Psoas muscle (tissue), 8 donors: ENCODE data around the gene GRIN2A. TPM values are rescaled to one million over a fixed set of nuclear protein-coding genes. Genes with fewer than 3 reads are reported as not detected.

Experiments
- ATAC-seq, 4 donors: fragments of 200-7000 bp; cut with Tn5 transposase; one replicate each; pipeline ENCODE4 v1.9.1; 2020; ENCODE audit warnings: moderate library complexity in 3 of 4, mild to moderate bottlenecking in 2 of 4
- DNase-seq, 2 donors: peaks; one replicate each; pipeline ENCODE4 v3.0.0-alpha.2; 2020
- H3K27ac ChIP-seq: fragments of 200-600 bp; one replicate; pipeline ENCODE4 v1.8.0; 2022
- H3K27me3 ChIP-seq, 3 donors: fragments of 200-600 bp in 1 of 3; one replicate each; pipeline versions ENCODE4 v1.6.1 to v1.8.0; 2013 to 2022; ENCODE audit warnings: low read length in 2 of 3, mild to moderate bottlenecking in 2 of 3, moderate library complexity in 1 of 3; ENCODE audit not compliant: insufficient read depth in 3 of 3
- H3K36me3 ChIP-seq, 2 donors: fragments of 200-600 bp in 1 of 2; one replicate each; pipeline versions ENCODE4 v1.6.1 to v1.8.0; 2013 to 2022; ENCODE audit warnings: low read depth in 1 of 2, mild to moderate bottlenecking in 1 of 2, moderate library complexity in 1 of 2; ENCODE audit not compliant: insufficient read depth in 1 of 2
- H3K4me1 ChIP-seq: fragments of 200-600 bp; one replicate; pipeline ENCODE4 v1.8.0; 2022
- H3K4me3 ChIP-seq: fragments of 200-600 bp; one replicate; pipeline ENCODE4 v1.8.0; 2022; ENCODE audit warnings: mild to moderate bottlenecking
- H3K9me3 ChIP-seq: fragments of 200-600 bp; one replicate; pipeline ENCODE4 v1.8.0; 2022
- WGBS, 3 donors: extraction: QIAGEN DNeasy Blood & Tissue Kit; methylation state at CpG; one replicate each; pipeline versions ENCODE4 v1.1.6 to v1.1.7; 2013; 5-methylcytosine and 5-hydroxymethylcytosine counted together
- intact Hi-C, 2 donors: fragments of 100-400 bp; cut with DNase I; formaldehyde crosslinking; loops; one replicate each; pipeline versions ENCODE4 v1.11.0 to v1.14.2; 2022
- polyA plus RNA-seq, 3 donors: library from polyadenylated mRNA; stranded (reverse); fragments of 200-250 nt; gene quantifications; one replicate each; pipeline ENCODE4 v1.2.3, GENCODE V29; 2013
- total RNA-seq, 4 donors: library from RNA; stranded (reverse); fragmentation: NEBNext Ultra II Directional in 2 of 4; extraction: Animal tissue kit (Norgen Biotek cat#: 25700) in 2 of 4; gene quantifications; one replicate each; pipeline versions ENCODE4 v1.2.1 to v1.2.4, GENCODE V29; 2021 to 2023
- TF ChIP-seq, protein P1 (sequence below): fragments of 200-600 bp; IDR thresholded peaks from one replicate; pipeline ENCODE4 v1.8.0; 2022; ENCODE audit warnings: antibody characterized with exemption
- donor health status: healthy with polysubstance abuse.
- donor health status: DM: no; HTN: no; CAD: no; lungs with moderate emphysema.
- donor health status: Bipolar disorder and iron deficiency.
- donor health status: healthy.
- donor health status: DM: yes; HTN: yes; CAD: no.
- donor health status: DM: no; HTN: no; CAD: no.
- donor health status: DM: no; HTN: no; CAD: no.
- donor health status: DM: yes; HTN: yes; CAD: no.

GRIN2A gene
- total and polyA plus RNA-seq, 7 donors, result 0.01 to 0.62 (median 0.17) TPM; not detected in 2

DNA sequence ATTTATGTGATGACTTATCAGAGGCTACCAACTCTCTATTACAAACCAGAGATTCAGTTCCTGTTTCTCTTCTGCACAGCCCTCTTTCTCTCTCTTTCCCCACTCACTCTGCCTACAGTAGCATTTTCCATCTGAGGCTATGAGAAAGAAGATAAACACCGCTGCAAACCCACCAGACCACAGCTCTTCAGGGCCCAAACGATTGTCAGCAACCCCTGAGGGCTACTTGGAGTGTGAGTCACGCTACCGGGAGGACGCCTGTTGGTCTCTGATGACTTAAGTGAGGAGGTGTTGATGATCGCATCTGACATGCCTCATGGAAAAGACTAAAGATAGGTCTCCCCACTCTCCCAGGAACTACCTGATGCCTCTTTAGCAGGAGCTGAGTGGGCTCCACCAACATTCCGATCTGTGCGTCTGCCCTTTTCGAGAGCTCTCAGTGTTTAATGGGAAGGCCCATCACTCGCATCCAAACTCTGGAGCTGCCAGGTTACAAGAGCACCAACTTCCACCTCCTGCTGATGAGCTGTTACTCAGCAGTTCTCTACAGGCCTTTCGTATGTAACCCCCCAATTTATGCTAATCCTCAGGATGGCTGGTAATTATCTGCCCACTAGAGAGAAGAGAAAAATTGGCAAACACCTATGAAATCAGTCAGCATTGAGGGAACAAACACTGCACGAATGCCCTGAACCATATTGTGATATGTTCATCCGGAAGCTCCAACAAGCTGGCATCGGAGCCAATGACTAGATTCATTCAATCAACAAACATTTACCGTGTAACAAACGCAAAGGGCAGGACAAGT lies 9.2 kb downstream of the GRIN2A start:
- intact Hi-C loops, result no loop called here
- peaks cover 0 to 4% (median 1%) of the 10 kb centered on the region in 3 donors for H3K27me3 ChIP-seq
- TF ChIP-seq, protein P1, sequence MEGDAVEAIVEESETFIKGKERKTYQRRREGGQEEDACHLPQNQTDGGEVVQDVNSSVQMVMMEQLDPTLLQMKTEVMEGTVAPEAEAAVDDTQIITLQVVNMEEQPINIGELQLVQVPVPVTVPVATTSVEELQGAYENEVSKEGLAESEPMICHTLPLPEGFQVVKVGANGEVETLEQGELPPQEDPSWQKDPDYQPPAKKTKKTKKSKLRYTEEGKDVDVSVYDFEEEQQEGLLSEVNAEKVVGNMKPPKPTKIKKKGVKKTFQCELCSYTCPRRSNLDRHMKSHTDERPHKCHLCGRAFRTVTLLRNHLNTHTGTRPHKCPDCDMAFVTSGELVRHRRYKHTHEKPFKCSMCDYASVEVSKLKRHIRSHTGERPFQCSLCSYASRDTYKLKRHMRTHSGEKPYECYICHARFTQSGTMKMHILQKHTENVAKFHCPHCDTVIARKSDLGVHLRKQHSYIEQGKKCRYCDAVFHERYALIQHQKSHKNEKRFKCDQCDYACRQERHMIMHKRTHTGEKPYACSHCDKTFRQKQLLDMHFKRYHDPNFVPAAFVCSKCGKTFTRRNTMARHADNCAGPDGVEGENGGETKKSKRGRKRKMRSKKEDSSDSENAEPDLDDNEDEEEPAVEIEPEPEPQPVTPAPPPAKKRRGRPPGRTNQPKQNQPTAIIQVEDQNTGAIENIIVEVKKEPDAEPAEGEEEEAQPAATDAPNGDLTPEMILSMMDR, result no peak
- no peak overlapping the region for H3K4me3 ChIP-seq
- 84 to 89% (median 88%) methylated on average over 16 of the region's 16 CpGs for WGBS, 3 donors
- ATAC-seq, result no peak
- H3K4me1 ChIP-seq, result no peaks in the 10 kb centered on the region
- DNase-seq, result no peak
- no peaks in the 10 kb centered on the region for H3K36me3 ChIP-seq
- no peak overlapping the region for H3K27ac ChIP-seq
- H3K9me3 ChIP-seq, result no peaks in the 10 kb centered on the region

DNA sequence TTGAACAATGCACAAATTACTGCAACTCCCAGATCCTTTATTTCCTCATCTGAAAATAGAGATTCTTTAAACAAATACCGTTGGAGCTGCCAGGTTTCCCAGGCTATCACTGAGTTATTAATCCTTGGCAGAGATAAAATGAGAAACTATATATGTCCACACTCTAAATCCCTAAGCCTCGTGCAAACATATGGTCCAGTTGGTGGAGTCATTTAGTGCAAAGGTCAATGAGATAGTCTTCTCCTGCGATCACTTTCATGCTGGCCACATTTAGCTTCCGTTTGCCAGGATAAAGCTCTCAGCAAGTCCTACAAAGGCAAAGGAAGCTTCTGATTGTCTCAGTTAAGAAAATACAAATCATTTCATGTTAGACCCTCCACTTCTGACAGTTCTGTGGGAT lies 11.0 kb downstream of the GRIN2A start:
- ATAC-seq, result no peak
- TF ChIP-seq, protein P1, result no peak
- 33 to 37% (median 35%) methylated on average over 4 of the region's 4 CpGs for WGBS, 3 donors
- no peaks in the 10 kb centered on the region for H3K36me3 ChIP-seq
- no peaks in the 10 kb centered on the region for H3K9me3 ChIP-seq
- peaks cover 0 to 2% (median 0%) of the 10 kb centered on the region in 3 donors for H3K27me3 ChIP-seq
- intact Hi-C loops, result no loop called here
- no peak for DNase-seq
- H3K4me3 ChIP-seq, result no peak overlapping the region
- no peaks in the 10 kb centered on the region for H3K4me1 ChIP-seq
- H3K27ac ChIP-seq, result no peak overlapping the region

GRCh38 chr16:10169904-10170410 lies 12.3 kb downstream of the GRIN2A start:
- H3K4me1 ChIP-seq, result no peaks in the 10 kb centered on the region
- intact Hi-C loops, result no loop called here
- WGBS, 3 donors, result 61 to 75% (median 68%) methylated on average over 2 of the region's 2 CpGs
- H3K9me3 ChIP-seq, result no peaks in the 10 kb centered on the region
- DNase-seq, result no peak
- no peaks in the 10 kb centered on the region for H3K36me3 ChIP-seq
- TF ChIP-seq, protein P1, result no peak
- H3K4me3 ChIP-seq, result no peak overlapping the region
- no peak for ATAC-seq
- H3K27ac ChIP-seq, result no peak overlapping the region
- peaks cover 0 to 2% (median 0%) of the 10 kb centered on the region in 3 donors for H3K27me3 ChIP-seq

DNA sequence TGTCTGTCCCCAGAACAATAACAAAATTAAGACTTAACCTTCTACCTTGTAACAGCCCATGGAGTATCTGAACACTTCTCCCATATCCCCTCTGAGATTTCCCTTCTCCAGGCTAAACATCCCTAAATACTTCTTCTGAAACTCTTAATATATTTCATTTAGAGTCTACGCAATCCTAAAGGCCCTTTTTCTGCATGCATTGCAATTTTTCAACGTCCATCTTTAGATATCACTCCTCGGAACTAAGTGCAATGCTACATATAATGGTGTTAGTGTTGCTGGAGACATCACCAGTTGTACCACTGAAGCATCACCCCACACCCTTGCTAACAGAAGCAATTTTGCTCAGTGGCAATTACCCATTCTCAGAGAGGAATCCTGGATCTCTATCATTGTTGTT lies 13.2 kb downstream of the GRIN2A start:
- no peak overlapping the region for H3K27ac ChIP-seq
- intact Hi-C loops, result no loop called here
- TF ChIP-seq, protein P1, result no peak
- H3K4me1 ChIP-seq, result no peaks in the 10 kb centered on the region
- WGBS, 3 donors, result 86 to 91% (median 86%) methylated on average over 3 of the region's 3 CpGs
- H3K36me3 ChIP-seq, result no peaks in the 10 kb centered on the region
- H3K4me3 ChIP-seq, result no peak overlapping the region
- peaks cover 0 to under 1% (median 0%) of the 10 kb centered on the region in 3 donors for H3K27me3 ChIP-seq
- no peaks in the 10 kb centered on the region for H3K9me3 ChIP-seq
- DNase-seq (no peak), ATAC-seq (no peak)
